DOHH2 (cell line): ENCODE measurements around the gene FFAR4.

ENCODE experiments used
- H3F3A ChIP-seq: fragments of 200-600 bp; sonication (generic), shearing (Covaris generic); 2 replicates; pipeline ENCODE4 v1.6.0; 2016; ENCODE audit warnings: antibody characterized with exemption, mild to moderate bottlenecking; ENCODE audit not compliant: control insufficient read depth, insufficient read depth
- H3K27ac ChIP-seq: fragments of 200-600 bp; sonication (generic); 2 replicates; pipeline ENCODE4 v1.5.1; 2014; ENCODE audit warnings: low read depth, mild to moderate bottlenecking, low read length, moderate library complexity
- H3K27me3 ChIP-seq: fragments of 200-600 bp; sonication (generic); 2 replicates; pipeline ENCODE4 v1.6.1; 2014; ENCODE audit warnings: mild to moderate bottlenecking, low read length, mixed read lengths; ENCODE audit not compliant: control insufficient read depth
- H3K36me3 ChIP-seq: fragments of 200-600 bp; sonication (generic); 2 replicates; pipeline ENCODE4 v1.6.1; 2014; ENCODE audit warnings: mild to moderate bottlenecking, low read length, moderate library complexity, mixed read lengths; ENCODE audit not compliant: control insufficient read depth
- H3K4me1 ChIP-seq: fragments of 200-600 bp; sonication (generic); 2 replicates; pipeline ENCODE4 v1.6.1; 2014; ENCODE audit warnings: mild to moderate bottlenecking, low read length, mixed read lengths; ENCODE audit not compliant: control insufficient read depth
- H3K4me2 ChIP-seq: fragments of 200-600 bp; sonication (generic); 2 replicates; pipeline ENCODE4 v1.6.0; 2014; ENCODE audit warnings: mild to moderate bottlenecking, low read length, moderate library complexity
- H3K4me3 ChIP-seq: fragments of 200-600 bp; sonication (generic); 2 replicates; pipeline ENCODE4 v1.5.1; 2014; ENCODE audit warnings: mild to moderate bottlenecking, low read length, mixed read lengths
- H3K79me2 ChIP-seq: fragments of 200-600 bp; sonication (generic); 2 replicates; pipeline ENCODE4 v1.6.1; 2014; ENCODE audit warnings: mild to moderate bottlenecking, low read length, mixed read lengths; ENCODE audit not compliant: control insufficient read depth
- H3K9me2 ChIP-seq: fragments of 200-600 bp; sonication (generic); replicated peaks from 2 replicates; pipeline ENCODE4 v1.6.1; 2014; ENCODE audit warnings: mild to moderate bottlenecking, low read length, mixed read lengths; ENCODE audit not compliant: control insufficient read depth
- H3K9me3 ChIP-seq: fragments of 200-600 bp; sonication (generic); 2 replicates; pipeline ENCODE4 v1.6.1; 2014; ENCODE audit warnings: antibody characterized with exemption, low read length, mixed read lengths; ENCODE audit not compliant: control insufficient read depth, insufficient read depth
- H4K20me1 ChIP-seq: fragments of 200-600 bp; sonication (generic); 2 replicates; pipeline ENCODE4 v1.6.0; 2014; ENCODE audit warnings: low read depth, mild to moderate bottlenecking, antibody characterized with exemption, low read length, moderate library complexity; ENCODE audit not compliant: control insufficient read depth, insufficient read depth
- EZH2phosphoT487 ChIP-seq: fragments of 200-600 bp; sonication (generic); IDR thresholded peaks from 2 replicates; pipeline ENCODE4 v1.6.1; 2017; ENCODE audit warnings: borderline replicate concordance, mild to moderate bottlenecking, antibody characterized with exemption, low read length, moderate library complexity, mixed read lengths
- TF ChIP-seq, protein P1 (sequence below): fragments of 200-600 bp; sonication (generic); IDR thresholded peaks from one replicate; pipeline ENCODE4 v1.5.1; 2014; ENCODE audit warnings: antibody characterized with exemption, mild to moderate bottlenecking, low read depth, low read length; ENCODE audit not compliant: poor library complexity, severe bottlenecking

FFAR4 gene

DNA sequence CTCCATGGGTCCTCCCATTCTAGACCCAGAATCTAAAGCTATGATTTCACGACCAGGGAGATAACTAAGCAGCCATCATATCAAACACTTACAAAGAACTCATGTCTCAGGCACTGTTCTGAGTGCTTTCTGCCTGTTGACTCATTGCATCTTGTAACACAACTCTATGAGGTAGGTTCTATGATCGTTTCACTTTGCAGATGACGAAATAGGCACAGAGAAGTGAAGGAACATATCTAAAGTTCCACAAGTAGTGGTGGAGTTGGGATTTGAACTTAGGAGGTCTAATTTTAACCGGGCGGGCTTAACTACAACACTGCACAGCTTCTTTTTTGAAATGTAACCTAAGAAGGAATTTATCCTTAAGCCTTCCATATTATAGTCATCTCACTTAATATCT, 31.7 kb downstream of the FFAR4 start:
- H3K79me2 ChIP-seq: no peaks in the 10 kb centered on the region
- no peak overlapping the region for H3K4me2 ChIP-seq
- H3K9me2 ChIP-seq: no peaks in the 10 kb centered on the region
- H3K27ac ChIP-seq: no peak overlapping the region
- H4K20me1 ChIP-seq: no peaks in the 10 kb centered on the region
- H3K36me3 ChIP-seq: no peaks in the 10 kb centered on the region
- H3F3A ChIP-seq: no peaks in the 10 kb centered on the region
- H3K4me3 ChIP-seq: no peak overlapping the region
- H3K9me3 ChIP-seq: no peaks in the 10 kb centered on the region
- H3K4me1 ChIP-seq: no peaks in the 10 kb centered on the region
- H3K27me3 ChIP-seq: no peaks in the 10 kb centered on the region
- TF ChIP-seq EZH2phosphoT487: no peak
- TF ChIP-seq, protein P1, sequence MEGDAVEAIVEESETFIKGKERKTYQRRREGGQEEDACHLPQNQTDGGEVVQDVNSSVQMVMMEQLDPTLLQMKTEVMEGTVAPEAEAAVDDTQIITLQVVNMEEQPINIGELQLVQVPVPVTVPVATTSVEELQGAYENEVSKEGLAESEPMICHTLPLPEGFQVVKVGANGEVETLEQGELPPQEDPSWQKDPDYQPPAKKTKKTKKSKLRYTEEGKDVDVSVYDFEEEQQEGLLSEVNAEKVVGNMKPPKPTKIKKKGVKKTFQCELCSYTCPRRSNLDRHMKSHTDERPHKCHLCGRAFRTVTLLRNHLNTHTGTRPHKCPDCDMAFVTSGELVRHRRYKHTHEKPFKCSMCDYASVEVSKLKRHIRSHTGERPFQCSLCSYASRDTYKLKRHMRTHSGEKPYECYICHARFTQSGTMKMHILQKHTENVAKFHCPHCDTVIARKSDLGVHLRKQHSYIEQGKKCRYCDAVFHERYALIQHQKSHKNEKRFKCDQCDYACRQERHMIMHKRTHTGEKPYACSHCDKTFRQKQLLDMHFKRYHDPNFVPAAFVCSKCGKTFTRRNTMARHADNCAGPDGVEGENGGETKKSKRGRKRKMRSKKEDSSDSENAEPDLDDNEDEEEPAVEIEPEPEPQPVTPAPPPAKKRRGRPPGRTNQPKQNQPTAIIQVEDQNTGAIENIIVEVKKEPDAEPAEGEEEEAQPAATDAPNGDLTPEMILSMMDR: no peak

DNA sequence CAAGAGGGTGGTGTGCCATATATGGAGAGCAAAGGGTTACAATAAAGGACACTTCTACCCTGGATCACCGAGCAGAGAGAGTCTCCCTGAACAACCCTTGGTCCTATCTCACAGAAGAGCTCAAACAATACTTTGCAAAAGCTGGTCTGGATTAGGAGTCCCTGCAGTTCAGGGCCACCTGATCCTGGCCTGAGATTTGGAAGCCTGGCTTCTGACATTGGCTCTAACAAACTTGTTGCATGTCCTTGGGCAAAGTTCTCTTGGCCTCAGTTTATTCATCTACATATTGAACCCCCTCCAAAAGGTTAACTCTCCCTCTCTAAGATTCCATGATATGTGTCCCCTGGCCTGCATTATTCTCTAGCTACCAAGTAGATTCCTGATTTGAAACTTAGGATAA, 32.9 kb downstream of the FFAR4 start:
- Histone ChIP-seq H3K27ac (no peak overlapping the region), H3K79me2 (no peaks in the 10 kb centered on the region), H3K27me3 (no peaks in the 10 kb centered on the region), H3K4me1 (no peaks in the 10 kb centered on the region), H3K9me2 (no peaks in the 10 kb centered on the region), H3K9me3 (no peaks in the 10 kb centered on the region), H3K4me3 (no peak overlapping the region), H3K36me3 (no peaks in the 10 kb centered on the region), H3F3A (no peaks in the 10 kb centered on the region), H4K20me1 (no peaks in the 10 kb centered on the region), H3K4me2 (no peak overlapping the region)
- no peak for TF ChIP-seq EZH2phosphoT487
- TF ChIP-seq, protein P1: no peak

- TF ChIP-seq, protein P1: no peak
- no peak for TF ChIP-seq EZH2phosphoT487
- no peaks in the 10 kb centered on the region for H3K9me2 ChIP-seq
- H3K27me3 ChIP-seq: no peaks in the 10 kb centered on the region
- no peak overlapping the region for H3K27ac ChIP-seq
- no peaks in the 10 kb centered on the region for H3K4me1 ChIP-seq
- H3K9me3 ChIP-seq: no peaks in the 10 kb centered on the region
- H3K36me3 ChIP-seq: no peaks in the 10 kb centered on the region
- H4K20me1 ChIP-seq: no peaks in the 10 kb centered on the region
- H3K79me2 ChIP-seq: no peaks in the 10 kb centered on the region
- no peaks in the 10 kb centered on the region for H3F3A ChIP-seq
- H3K4me3 ChIP-seq: no peak overlapping the region
- H3K4me2 ChIP-seq: no peak overlapping the region
Observed at GRCh38 chr10:93599778-93600177, 33.3 kb downstream of the FFAR4 start.
